NCI-H1417 treated with DMSO at 0.1 percent for 48 hours (cell line): ENCODE data around the gene EQTN.

Source experiments
- DNase-seq: peaks from one replicate; lab custom pipeline; 2025; lab: John Stamatoyannopoulos, UW

Gene EQTN

GRCh38 chr9:27297050-27297449, at the start of gene EQTN:
Gene EQTN (minus strand): TSS chr9:27297150. CDS start chr9:27297055, 95 bp downstream.
- DNase-seq = no peak

GRCh38 chr9:27344776-27345175, 47.8 kb upstream of the EQTN start:
- no peak for DNase-seq

GRCh38 chr9:27341545-27342294, 44.8 kb upstream of the EQTN start:
- no peak for DNase-seq

DNA sequence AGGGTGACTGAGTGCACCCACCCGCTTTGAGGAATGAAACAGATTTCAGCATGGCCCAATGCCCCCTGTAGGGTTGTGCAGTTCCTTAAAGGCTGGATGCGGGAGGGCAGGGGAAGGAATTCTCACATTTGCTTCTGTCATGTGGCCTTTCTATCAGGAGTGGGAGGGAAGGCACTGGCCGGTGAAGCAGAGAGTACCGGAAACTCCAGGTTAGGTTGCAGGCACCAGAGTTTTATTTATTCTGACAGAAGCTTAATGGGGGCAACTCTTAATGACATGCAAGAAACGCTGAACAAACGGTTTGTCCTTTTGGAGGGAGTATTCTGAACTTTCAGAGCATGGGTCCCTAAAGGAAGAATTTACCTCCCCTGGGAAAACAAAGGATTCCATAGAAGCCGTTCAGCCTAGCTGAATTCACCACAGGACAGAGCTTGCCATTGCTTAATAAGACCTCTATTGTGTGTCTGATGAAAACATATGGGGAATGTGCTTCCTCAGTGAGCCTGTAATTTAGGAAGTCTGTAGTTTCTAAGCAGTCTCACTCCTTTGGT, 44.1 kb upstream of the EQTN start:
- DNase-seq = no peak

DNA sequence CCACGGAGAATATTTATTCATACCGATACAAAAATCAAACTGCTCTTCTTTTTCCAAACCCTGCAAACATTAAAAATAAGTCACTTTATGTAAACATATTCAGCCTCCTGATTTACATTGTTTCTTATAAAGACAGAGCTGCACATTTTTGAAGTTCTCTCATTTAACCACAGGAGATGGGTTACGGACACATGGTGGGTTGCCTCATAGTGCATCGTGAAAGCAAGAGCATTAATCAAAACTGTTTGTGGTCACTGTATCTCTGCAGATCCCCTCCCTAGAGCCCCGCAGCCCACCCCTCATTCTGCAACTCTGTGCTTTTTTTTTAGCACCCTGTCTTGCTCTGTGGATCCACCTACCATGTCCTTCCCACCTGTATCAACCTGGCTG, 43.3 kb upstream of the EQTN start:
- DNase-seq = no peak

DNA sequence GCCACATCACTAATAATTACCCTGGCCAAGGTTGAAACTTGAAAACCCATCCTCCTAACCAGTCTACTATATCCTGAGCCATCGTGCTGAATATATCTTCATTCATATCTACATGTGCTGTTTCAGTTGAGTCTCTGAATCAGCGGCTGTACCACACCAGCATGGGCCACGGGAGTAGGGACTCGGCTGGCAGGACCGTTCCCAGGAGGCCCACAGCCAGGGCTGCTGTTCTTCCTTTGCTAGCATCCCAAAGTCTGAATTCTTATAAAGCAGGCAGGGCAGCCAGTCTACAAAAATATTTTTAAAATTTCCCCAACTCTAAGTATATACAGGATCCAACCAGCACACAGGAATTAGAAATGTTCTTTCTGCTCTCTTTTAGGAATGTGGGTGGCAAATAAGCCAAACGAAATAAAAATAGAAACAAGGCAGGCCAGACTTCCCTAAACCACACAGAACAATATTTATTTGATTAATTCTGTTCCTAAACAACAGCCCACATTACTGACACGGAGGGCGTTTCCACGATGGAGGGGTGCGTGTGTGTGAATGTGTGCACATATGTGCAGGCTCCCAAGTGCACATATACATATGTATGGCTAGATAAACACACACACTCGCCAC, 42.8 kb upstream of the EQTN start:
- DNase-seq = no peak

DNA sequence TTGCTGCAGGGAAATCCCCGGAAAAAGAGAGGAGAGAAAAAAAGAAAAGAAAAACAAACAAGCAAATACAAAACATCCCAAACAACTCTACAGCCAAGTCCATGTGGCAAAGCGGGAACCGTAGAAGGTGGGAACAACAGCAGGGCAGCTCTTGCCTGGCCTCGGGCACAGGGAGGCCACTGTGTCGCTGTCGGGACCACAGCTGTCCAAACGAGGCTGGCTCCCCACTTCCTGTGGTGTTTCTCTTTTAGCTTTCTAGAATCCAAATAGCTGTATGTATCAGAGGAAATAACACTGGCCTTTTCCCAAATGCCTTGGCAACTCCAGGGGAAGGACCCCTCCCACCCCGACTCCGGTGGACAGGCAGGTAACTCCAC, 41.6 kb upstream of the EQTN start:
- DNase-seq = no peak

DNA sequence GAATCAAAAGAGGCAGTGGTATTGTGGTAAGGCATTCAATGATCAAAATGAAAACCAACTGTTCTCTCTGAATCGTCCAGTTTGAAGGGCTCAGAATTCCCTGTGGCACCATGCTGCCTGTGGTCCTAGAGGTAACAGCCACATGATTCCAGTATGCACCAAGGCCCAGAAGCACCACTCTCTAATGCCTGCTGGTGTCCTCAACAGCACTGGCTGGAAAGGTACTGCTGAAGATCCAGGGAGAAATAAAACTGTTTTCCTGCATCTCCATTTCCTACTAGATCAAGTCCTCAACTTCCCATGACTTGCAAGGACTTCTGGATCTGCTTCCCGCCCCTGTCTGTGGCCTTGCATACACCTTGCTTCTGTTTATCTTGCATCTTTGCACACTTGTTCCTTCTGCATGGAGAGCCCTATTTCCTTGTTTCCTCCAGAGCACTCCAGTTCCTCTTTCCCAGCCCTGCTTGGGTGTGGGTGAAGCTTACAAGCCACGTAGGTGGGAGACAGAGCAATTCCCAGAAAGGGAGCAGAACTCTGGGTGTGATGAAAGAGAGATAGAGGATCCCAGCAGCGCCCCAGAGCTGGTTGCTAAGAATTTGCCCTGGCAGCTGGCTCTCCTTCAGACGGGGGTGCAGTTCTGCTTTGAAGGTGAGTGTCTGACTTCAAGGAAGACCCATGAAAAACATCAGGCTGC, 41.0 kb upstream of the EQTN start:
- no peak for DNase-seq

DNA sequence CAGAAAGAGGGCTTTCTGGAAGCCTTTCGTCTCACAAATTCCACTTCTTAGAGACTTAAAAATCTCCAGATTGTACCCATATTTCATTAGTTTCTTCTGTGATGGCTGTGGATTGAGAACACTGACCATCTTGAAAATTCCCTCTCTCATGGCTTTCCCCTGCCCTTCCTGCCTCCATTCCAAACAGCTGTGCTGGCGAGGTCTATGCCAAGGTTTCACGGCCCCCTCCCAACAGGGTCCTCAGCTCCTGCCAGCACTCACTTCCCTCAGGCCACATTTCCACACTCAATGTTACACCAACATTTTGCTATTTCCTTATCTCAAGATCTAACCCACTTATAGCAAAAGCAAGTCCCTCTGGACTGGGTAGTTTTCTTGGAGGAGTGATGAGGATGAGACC, 40.3 kb upstream of the EQTN start:
- no peak for DNase-seq

- DNase-seq = no peak
Observed at GRCh38 chr9:27336829-27337228, 39.9 kb upstream of the EQTN start.

- DNase-seq = no peak
Observed at GRCh38 chr9:27336126-27336525, 39.2 kb upstream of the EQTN start.

DNA sequence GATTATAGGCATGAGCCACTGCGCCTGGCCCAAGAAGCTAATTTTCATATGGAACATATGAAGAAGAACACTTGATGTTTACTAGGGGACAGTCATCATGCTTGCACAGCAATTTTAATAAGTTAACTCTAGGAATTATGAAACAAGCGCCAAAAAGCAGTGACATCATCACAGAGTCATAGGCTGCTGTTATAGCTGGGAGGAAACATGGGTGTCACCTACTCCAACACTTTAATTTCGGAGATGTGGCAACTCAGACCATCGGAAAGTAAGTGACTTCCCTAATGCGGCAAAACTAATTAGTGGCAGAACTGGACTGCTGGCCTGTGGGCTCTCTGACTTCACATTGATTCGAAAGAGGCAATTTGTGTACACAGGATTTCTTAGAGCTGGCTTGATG, 38.1 kb upstream of the EQTN start:
- no peak for DNase-seq

- no peak for DNase-seq
Observed at GRCh38 chr9:27333241-27334052, 36.5 kb upstream of the EQTN start.

DNA sequence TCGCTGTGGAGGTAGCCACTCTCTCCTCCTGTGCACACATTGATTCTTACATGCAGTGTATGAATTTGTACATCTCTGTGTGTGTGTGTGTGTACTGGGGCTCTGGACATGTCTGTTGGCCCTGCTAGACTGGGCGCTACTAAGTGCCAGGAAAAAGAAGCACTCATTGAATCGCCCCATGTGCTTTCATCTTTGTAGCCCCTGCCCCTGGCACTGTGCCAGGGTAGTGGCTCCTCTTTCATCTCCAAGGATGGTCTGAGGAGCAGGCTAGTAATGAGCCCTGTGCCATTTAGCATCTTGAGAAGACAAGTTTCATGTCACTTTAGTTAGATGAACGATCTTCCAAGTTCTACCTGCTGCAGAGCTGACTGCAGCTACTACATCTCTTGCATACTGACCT, 34.4 kb upstream of the EQTN start:
- no peak for DNase-seq

DNA sequence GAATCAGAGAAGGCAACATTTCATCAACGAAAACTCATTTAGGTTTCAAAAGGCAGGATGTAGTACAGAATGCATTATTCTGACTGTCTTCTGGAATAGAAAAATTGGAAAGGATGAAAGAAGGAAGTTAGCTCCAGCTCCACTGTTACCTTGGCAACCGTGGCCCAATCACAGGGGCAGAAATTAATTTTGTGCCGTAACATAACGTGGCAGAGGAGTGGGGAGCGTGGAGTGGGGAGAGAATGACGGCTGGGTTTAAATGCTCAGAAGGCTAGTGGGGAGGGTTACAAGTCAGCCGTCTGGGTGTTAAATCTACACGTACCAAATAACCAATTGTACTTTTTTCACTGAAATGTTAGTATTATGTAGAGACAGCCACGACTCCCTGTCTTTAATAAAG, 32.3 kb upstream of the EQTN start:
- DNase-seq = no peak

GRCh38 chr9:27328483-27328882, 31.5 kb upstream of the EQTN start:
- no peak for DNase-seq

GRCh38 chr9:27311184-27311583, 14.2 kb upstream of the EQTN start:
- DNase-seq = no peak

- no peak for DNase-seq
Observed at GRCh38 chr9:27310582-27310981, 13.6 kb upstream of the EQTN start.

DNA sequence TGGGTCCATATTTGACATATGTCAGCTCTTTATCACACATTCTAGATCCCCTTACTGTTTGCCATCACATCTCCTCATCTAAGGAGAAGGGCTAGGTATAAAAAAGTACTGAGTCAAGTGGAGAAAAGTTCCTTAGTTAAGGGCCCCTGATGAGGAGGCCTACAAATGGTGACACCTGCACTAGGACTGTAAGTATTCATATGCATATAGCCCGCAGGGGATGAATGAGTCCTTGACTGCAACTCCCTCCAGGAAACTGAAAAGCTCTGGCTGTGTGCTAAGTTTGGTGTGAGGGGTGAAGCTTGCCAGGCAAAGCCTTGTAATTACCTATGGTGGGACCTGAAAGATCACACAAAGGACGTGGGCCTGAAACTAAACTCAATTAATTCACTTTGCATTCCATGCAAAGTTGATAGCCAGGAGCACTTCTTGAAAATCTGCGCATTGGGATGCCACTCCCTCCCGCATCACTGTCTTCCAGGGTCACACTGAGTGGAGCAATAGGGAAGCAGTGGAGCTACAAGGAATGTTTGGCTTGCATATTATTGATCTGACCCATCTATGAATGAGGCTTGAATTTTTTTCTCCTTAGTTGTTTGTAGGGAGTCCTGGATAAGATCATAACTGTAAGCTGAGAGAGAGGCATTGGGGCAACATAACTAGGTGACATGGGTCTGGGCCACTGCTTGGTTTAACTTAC, 11.9 kb upstream of the EQTN start:
- DNase-seq = no peak

GRCh38 chr9:27304521-27304920, 7.6 kb upstream of the EQTN start:
- DNase-seq = no peak

GRCh38 chr9:27303219-27303618, 6.3 kb upstream of the EQTN start:
- DNase-seq = no peak

- DNase-seq = no peak
Observed at GRCh38 chr9:27293996-27294395, 3.0 kb downstream of the EQTN start.
